Adrenal gland (tissue), 12 donors: ENCODE measurements around the gene PRKCI. TPM values are rescaled to one million over a fixed set of nuclear protein-coding genes. Genes with fewer than 3 reads are reported as not detected.
"Not testable (repeated sequence)": the region's sequence is repeated elsewhere in the genome, so short reads cannot be mapped to it uniquely, and the experiment has no call there.

Experiments used
- DNase-seq, 7 donors: peaks; one replicate each; pipeline ENCODE4 v3.0.0-alpha.2; 2019 to 2020
- H3K27ac ChIP-seq, 5 donors: fragments of 200-600 bp; sonication (generic) in 4 of 5; 1 replicate in 3 of 5; 2 replicates in 2 of 5; pipeline versions ENCODE4 v1.5.1 to v1.8.0; 2016 to 2020; ENCODE audit warnings: mild to moderate bottlenecking in 1 of 5
- H3K27me3 ChIP-seq: fragments of 200-600 bp; 2 replicates; pipeline ENCODE4 v1.8.0; 2021
- H3K36me3 ChIP-seq, 2 donors: fragments of 200-600 bp; replicated peaks in 1 of 2; 1 replicate in 1 of 2; 2 replicates in 1 of 2; pipeline versions ENCODE4 v1.5.1 to v1.8.0; 2018 to 2022
- H3K4me1 ChIP-seq, 2 donors: fragments of 200-600 bp; replicated peaks in 1 of 2; 1 replicate in 1 of 2; 2 replicates in 1 of 2; pipeline versions ENCODE4 v1.5.1 to v1.8.0; 2018 to 2021
- H3K4me3 ChIP-seq, 4 donors: fragments of 200-600 bp; sonication (generic) in 3 of 4; one replicate each; pipeline ENCODE4 v1.5.1; 2016 to 2018
- H3K9me3 ChIP-seq, 3 donors: fragments of 200-600 bp; sonication (generic) in 1 of 3; replicated peaks in 1 of 3; 1 replicate in 2 of 3; 2 replicates in 1 of 3; pipeline versions ENCODE4 v1.5.1 to v1.8.0; 2016 to 2021
- POLR2A ChIP-seq, 2 donors: fragments of 450-650 bp; IDR thresholded peaks; one replicate each; pipeline ENCODE4 v1.6.1; 2017; ENCODE audit warnings: antibody characterized with exemption in 2 of 2, mild to moderate bottlenecking in 2 of 2, moderate library complexity in 1 of 2
- WGBS, 4 donors: extraction: QIAGEN DNeasy Blood & Tissue Kit in 2 of 4; methylation state at CpG; one replicate each; pipeline versions ENCODE4 v1.1.5 to v1.1.7; 2013 to 2017; 5-methylcytosine and 5-hydroxymethylcytosine counted together
- intact Hi-C, 2 donors: fragments of 100-400 bp; cut with DNase I; formaldehyde crosslinking; loops; one replicate each; pipeline versions ENCODE4 v1.14.1 to v1.15.0; 2022 to 2023
- polyA plus RNA-seq, 3 donors: library from polyadenylated mRNA; stranded (reverse); fragments of 200-250 nt in 2 of 3; fragments of 350-450 nt in 1 of 3; fragmentation: Illumina TruSeq in 1 of 3; extraction: RNeasy Lipid Tissue Mini Kit (QIAGEN cat#74804) in 1 of 3; gene quantifications; one replicate each; pipeline ENCODE4 v1.2.3, GENCODE V29; 2013 to 2014
- total RNA-seq, 9 donors: library from RNA; depleted of rRNA in 4 of 9; stranded (reverse); fragments of >200 nt in 4 of 9; fragments of 120-200 nt in 1 of 9; fragmentation: NEBNext Ultra II Directional in 1 of 9; extraction: Animal tissue kit (Norgen Biotek cat#: 25700) in 1 of 9; gene quantifications; one replicate each; pipeline versions ENCODE4 v1.1.0 to v1.2.4, GENCODE V29; 2013 to 2023
- TF ChIP-seq, protein P1 (sequence below), 6 experiments: fragments of 450-650 bp in 4 of 6; fragments of 200-600 bp in 2 of 6; sonication (generic) in 1 of 6; IDR thresholded peaks; 1 replicate in 5 of 6; 2 replicates in 1 of 6; pipeline versions ENCODE4 v1.5.1 to v1.8.0; 2016 to 2021; ENCODE audit warnings: antibody characterized with exemption in 6 of 6, mild to moderate bottlenecking in 2 of 6, moderate library complexity in 1 of 6
- donor health status: healthy with polysubstance abuse.
- donor health status: Bipolar disorder and iron deficiency.
- donor health status: DM: yes; HTN: yes; CAD: no.
- donor health status: DM: no; HTN: no; CAD: no.
- donor health status: DM: no; HTN: no; CAD: no.
- donor health status: DM: yes; HTN: yes; CAD: no.

Gene PRKCI
- total and polyA plus RNA-seq, 12 donors, result 4.8 to 29.2 (median 14.1) TPM

DNA sequence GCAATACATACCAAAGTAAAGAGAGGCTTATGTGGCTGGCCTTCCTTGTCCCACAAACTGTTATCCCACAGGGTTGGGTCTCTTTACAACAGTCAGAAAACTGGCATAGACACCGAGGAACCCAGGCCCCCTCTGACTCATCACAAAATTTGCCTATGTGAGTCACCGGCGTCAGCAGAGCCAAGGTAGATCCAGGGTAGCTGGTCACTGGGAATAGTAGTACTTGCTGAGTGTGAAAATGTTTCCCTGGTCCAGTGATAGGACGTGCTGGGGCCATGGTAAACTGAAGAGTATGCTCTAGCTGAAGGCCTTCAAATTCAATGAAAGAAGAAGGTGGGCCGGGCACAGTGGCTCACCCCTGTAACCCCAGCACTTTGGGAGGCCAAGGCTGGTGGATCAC is 108.1 kb downstream of the PRKCI start:
- Histone ChIP-seq H3K4me3 (no peak overlapping the region), H3K36me3 (no peaks in the 10 kb centered on the region), H3K9me3 (no peaks in the 10 kb centered on the region), H3K27ac (no peak overlapping the region), H3K27me3 (no peaks in the 10 kb centered on the region), H3K4me1 (no peaks in the 10 kb centered on the region)
- peak in 5 of 7 donors; percentile 20 to 49 (median 37) for DNase-seq
- WGBS, 4 donors, result 51 to 70% (median 55%) methylated on average over 4 to 5 of the region's 5 CpGs
- intact Hi-C loops, result no loop called here
- no peak for TF ChIP-seq POLR2A (IDR thresholded peaks at IDR 0.05)
- TF ChIP-seq, protein P1, sequence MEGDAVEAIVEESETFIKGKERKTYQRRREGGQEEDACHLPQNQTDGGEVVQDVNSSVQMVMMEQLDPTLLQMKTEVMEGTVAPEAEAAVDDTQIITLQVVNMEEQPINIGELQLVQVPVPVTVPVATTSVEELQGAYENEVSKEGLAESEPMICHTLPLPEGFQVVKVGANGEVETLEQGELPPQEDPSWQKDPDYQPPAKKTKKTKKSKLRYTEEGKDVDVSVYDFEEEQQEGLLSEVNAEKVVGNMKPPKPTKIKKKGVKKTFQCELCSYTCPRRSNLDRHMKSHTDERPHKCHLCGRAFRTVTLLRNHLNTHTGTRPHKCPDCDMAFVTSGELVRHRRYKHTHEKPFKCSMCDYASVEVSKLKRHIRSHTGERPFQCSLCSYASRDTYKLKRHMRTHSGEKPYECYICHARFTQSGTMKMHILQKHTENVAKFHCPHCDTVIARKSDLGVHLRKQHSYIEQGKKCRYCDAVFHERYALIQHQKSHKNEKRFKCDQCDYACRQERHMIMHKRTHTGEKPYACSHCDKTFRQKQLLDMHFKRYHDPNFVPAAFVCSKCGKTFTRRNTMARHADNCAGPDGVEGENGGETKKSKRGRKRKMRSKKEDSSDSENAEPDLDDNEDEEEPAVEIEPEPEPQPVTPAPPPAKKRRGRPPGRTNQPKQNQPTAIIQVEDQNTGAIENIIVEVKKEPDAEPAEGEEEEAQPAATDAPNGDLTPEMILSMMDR (IDR thresholded peaks at IDR 0.05), result no peak

DNA sequence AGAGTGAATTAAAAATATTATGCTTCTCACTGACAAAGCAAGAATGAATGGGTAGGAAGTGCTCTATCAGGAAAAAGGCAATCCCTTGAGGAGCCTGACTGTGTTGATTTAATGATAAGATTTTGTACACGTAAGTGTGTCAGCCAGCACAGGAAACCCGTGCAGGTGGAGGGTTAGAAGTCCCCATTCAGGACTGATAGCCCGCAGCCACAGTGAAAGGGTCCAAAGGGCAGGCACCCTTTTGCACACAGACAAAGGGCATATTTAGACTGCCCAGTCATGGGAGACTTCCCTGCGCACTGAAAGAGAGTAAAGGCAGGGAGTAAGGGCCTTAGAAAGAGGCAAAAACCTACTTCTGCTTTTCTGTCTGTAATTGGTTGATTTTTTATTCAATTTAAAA is 108.9 kb downstream of the PRKCI start:
- Histone ChIP-seq H3K27me3 (no peaks in the 10 kb centered on the region), H3K4me3 (no peak overlapping the region), H3K36me3 (no peaks in the 10 kb centered on the region), H3K4me1 (no peaks in the 10 kb centered on the region), H3K9me3 (no peaks in the 10 kb centered on the region), H3K27ac (no peak overlapping the region)
- TF ChIP-seq, protein P1 (IDR thresholded peaks at IDR 0.05), result no peak
- TF ChIP-seq POLR2A (IDR thresholded peaks at IDR 0.05), result no peak
- peak in 2 of 7 donors; percentile 17 to 19 for DNase-seq
- intact Hi-C loops, result no loop called here
- 52 to 74% (median 67%) methylated on average over 4 of the region's 4 CpGs for whole genome bisulfite sequencing, 4 donors

DNA sequence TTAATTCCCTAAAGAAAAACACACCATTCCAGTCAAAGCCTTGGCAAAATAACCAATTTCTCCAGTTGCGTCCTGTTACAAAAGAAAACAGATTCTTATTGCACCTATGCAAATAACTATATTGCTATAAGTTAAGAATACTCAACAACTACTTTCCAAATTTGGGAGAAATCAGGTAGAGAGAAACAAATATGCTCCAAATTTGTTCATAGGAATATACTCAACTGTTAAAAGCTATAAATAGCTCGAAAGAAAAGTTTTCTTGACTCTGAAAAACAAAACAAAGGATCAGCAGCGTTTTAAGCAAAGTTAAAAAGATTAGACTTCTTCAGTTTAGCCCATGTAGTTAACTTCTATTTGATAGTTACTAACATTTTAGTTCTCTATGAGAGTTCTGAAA is 115.2 kb downstream of the PRKCI start:
- H3K27ac ChIP-seq, result no peak overlapping the region
- peaks cover 0 to 3% of the 10 kb centered on the region in 2 donors for H3K4me1 ChIP-seq
- intact Hi-C loops, result no loop called here
- no peaks in the 10 kb centered on the region for H3K36me3 ChIP-seq
- no peaks in the 10 kb centered on the region for H3K27me3 ChIP-seq
- 84 to 90% (median 84%) methylated on average over 3 of the region's 3 CpGs for WGBS, 4 donors
- H3K4me3 ChIP-seq, result no peak overlapping the region
- H3K9me3 ChIP-seq, result peaks cover 0 to 7% (median 0%) of the 10 kb centered on the region in 3 donors
- DNase-seq, result no peak
- no peak for TF ChIP-seq POLR2A (IDR thresholded peaks at IDR 0.05)
- TF ChIP-seq, protein P1 (IDR thresholded peaks at IDR 0.05), result no peak

DNA sequence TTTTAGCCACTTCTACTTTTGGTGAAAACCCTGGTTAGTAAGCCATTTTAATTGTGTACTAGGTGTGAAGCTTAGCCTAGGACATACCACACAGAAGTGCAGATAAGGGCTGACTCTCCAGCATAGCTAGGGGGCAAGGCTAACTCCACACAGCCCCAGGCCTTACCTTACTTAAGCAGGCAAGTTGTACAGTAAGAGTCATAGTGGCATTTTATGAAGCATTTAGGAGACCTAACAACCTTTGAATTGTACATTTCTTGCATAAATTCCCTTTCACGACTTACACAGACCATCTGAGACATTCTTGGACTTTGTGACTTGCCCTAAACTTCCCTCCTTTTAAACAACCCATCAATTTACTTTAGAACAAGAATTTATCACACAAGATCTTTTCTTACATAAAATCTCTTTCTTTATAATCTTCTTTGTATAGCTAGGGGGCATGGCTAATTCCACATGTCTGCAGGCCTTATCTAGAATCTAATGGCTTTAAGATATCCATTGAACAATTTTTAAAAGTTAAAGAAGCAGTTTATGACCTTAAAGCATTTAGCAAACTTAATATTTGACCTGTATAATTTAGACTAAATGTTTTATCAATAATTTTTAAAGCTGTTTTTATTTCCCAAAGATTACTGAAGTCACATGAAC is 116.6 kb downstream of the PRKCI start:
- peaks cover 0 to 7% (median 0%) of the 10 kb centered on the region in 3 donors for H3K9me3 ChIP-seq
- DNase-seq, result no peak
- 91 to 95% (median 93%) methylated on average over 1 of the region's 1 CpG for WGBS, 4 donors

DNA sequence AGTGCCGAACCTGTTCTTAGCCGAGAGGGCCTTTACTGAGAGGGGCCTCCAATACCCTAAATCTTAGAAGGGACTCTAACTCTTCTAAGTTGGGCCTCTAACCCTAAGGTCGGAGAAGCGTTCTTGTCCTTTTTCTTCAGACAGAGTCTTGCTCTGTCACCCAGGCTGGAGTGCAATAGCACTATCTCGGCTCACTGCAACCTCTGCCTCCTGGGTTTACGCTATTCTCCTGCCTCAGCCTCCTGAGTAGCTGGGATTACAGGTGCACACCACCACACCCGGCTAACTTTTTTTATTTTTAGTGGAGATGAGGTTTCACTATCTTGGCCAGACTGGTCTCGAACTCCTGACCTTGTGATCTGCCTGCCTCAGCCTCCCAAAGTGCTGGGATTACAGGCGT is 120.0 kb downstream of the PRKCI start:
- H3K9me3 ChIP-seq, H3K27me3 ChIP-seq, H3K36me3 ChIP-seq, intact Hi-C loops, H3K27ac ChIP-seq, H3K4me3 ChIP-seq: not testable (repeated sequence)
- WGBS, 4 donors, result 93 to 99% (median 96%) methylated on average over 9 of the region's 9 CpGs
- H3K4me1 ChIP-seq, result peaks cover 12 to 16% of the 10 kb centered on the region in 2 donors
- DNase-seq, result peak in 1 of 7 donors; percentile 4

More for the DNA sequence above, 116.6 kb downstream of the PRKCI start:
- intact Hi-C loops, result no loop called here
- Histone ChIP-seq H3K27me3 (no peaks in the 10 kb centered on the region), H3K4me1 (peaks cover under 1 to 3% of the 10 kb centered on the region in 2 donors), H3K36me3 (no peaks in the 10 kb centered on the region), H3K27ac (no peak overlapping the region), H3K4me3 (no peak overlapping the region)
- TF ChIP-seq POLR2A (IDR thresholded peaks at IDR 0.05), result no peak

DNA sequence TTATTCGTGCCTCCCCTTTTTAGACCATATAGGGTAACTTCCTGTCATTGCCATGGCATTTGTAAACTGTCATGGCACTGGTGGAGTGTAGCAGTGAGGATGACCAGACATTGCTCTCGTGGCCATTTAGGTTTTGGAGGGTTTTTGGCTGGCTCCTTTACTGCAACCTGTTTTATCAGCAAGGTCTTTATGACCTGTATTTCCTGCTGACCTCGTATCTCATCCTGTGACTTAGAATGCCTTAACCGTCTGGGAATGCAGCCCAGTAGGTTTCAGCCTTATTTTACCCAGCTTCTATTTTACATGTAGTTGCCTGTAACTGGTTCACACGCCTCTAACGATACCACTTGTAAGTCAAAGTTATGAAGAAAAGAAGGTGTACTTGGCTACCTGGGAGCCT is 121.6 kb downstream of the PRKCI start:
- H3K36me3 ChIP-seq, intact Hi-C loops, H3K4me3 ChIP-seq, H3K27me3 ChIP-seq, H3K9me3 ChIP-seq: not testable (repeated sequence)
- DNase-seq, result peak in 5 of 7 donors; percentile 33 to 64 (median 42)
- peaks cover 12 to 16% of the 10 kb centered on the region in 2 donors for H3K4me1 ChIP-seq
- peak overlapping the region in 1 of 5 donors; percentile 15 for H3K27ac ChIP-seq
- 29 to 38% (median 36%) methylated on average over 6 of the region's 6 CpGs for WGBS, 4 donors
